Upper lobe of left lung (tissue), 6 donors: ENCODE measurements around the gene PTGER2. TPM values are rescaled to one million over a fixed set of nuclear protein-coding genes. Genes with fewer than 3 reads are reported as not detected.

Experiments used
- ATAC-seq, 2 donors: fragments of 200-7000 bp; cut with Tn5 transposase; one replicate each; pipeline ENCODE4 v1.9.1; 2022; ENCODE audit warnings: mild to moderate bottlenecking in 2 of 2, moderate library complexity in 2 of 2; ENCODE audit not compliant: low FRiP score in 2 of 2
- DNase-seq, 2 donors: peaks; one replicate each; pipeline ENCODE4 v3.0.0-alpha.2; 2019 to 2020
- H3K27ac ChIP-seq, 4 donors: fragments of 200-600 bp; sonication (generic); one replicate each; pipeline ENCODE4 v1.5.1; 2016 to 2019
- H3K27me3 ChIP-seq, 4 donors: fragments of 200-600 bp; sonication (generic); one replicate each; pipeline ENCODE4 v1.5.1; 2017 to 2019
- H3K36me3 ChIP-seq, 4 donors: fragments of 200-600 bp; sonication (generic); one replicate each; pipeline ENCODE4 v1.5.1; 2016 to 2019
- H3K4me1 ChIP-seq, 4 donors: fragments of 200-600 bp; sonication (generic); one replicate each; pipeline ENCODE4 v1.5.1; 2018 to 2019
- H3K4me3 ChIP-seq, 4 donors: fragments of 200-600 bp; sonication (generic); one replicate each; pipeline ENCODE4 v1.5.1; 2017 to 2019; ENCODE audit warnings: mild to moderate bottlenecking in 2 of 4, moderate library complexity in 1 of 4
- H3K9me3 ChIP-seq, 4 donors: fragments of 200-600 bp; sonication (generic); one replicate each; pipeline ENCODE4 v1.5.1; 2018 to 2019
- CTCF ChIP-seq, 6 experiments: fragments of 450-650 bp in 4 of 6; fragments of 200-600 bp in 2 of 6; sonication (generic) in 2 of 6; IDR thresholded peaks; one replicate each; pipeline ENCODE4 v1.5.1; 2016 to 2019; ENCODE audit warnings: antibody characterized with exemption in 6 of 6
- EP300 ChIP-seq, 4 donors: sonication (generic); formaldehyde crosslinking; IDR thresholded peaks; one replicate each; pipeline ENCODE4 v1.5.1; 2017; ENCODE audit warnings: antibody characterized with exemption in 4 of 4, control low read depth in 2 of 4
- POLR2A ChIP-seq, 4 donors: fragments of 450-650 bp; IDR thresholded peaks; one replicate each; pipeline ENCODE4 v1.5.1; 2016 to 2017; ENCODE audit warnings: antibody characterized with exemption in 4 of 4, mild to moderate bottlenecking in 2 of 4
- POLR2AphosphoS5 ChIP-seq, 2 donors: sonication (generic); formaldehyde crosslinking; IDR thresholded peaks; one replicate each; pipeline ENCODE4 v1.5.1; 2017; ENCODE audit warnings: antibody characterized with exemption in 2 of 2
- WGBS, 2 donors: methylation state at CpG; one replicate each; pipeline ENCODE4 v1.1.5; 2017 to 2018; 5-methylcytosine and 5-hydroxymethylcytosine counted together
- total RNA-seq, 6 donors: library from RNA; depleted of rRNA in 4 of 6; stranded (reverse); fragments of >200 nt in 4 of 6; gene quantifications; one replicate each; pipeline versions ENCODE4 v1.1.0 to v1.2.1, GENCODE V29; 2016 to 2021
- donor health status: DM: no; HTN: no; CAD: no; lungs with moderate emphysema.
- donor health status: DM: no; HTN: yes; CAD: no; lungs with severe emphysema.

The PTGER2 gene
- total RNA-seq, 6 donors from 2014 or later = 1.6 to 10.5 (median 8.5) TPM

DNA sequence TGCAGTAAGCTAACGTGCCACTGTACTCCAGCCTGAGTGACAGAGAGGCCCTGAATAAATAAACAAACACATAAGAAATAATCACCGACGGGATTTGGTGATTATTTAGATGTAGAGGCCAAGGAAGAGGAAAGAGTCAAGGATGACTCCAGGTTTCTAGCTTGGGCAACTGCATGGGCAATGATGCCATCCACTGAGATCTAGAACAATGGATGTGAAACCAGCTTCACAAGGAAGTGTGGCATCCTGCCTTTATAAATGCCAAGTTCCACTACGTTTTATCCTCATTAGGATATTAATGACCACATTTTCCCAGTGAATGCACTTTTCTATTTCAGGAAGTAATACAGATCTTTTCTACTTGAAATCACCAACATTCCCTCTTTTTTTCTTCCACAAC is 10.9 kb upstream of the PTGER2 start:
- H3K27me3 ChIP-seq = no peaks in the 10 kb centered on the region
- no peak overlapping the region for H3K27ac ChIP-seq
- no peak for ATAC-seq
- H3K4me3 ChIP-seq = no peak overlapping the region
- WGBS, 2 donors = 48 to 71% methylated on average over 4 of the region's 4 CpGs
- TF ChIP-seq CTCF (IDR thresholded peaks at IDR 0.05) = no peak
- TF ChIP-seq POLR2A (IDR thresholded peaks at IDR 0.05) = no peak
- TF ChIP-seq POLR2AphosphoS5 (IDR thresholded peaks at IDR 0.05) = no peak
- TF ChIP-seq EP300 (IDR thresholded peaks at IDR 0.05) = no peak
- no peaks in the 10 kb centered on the region for H3K4me1 ChIP-seq
- no peaks in the 10 kb centered on the region for H3K36me3 ChIP-seq
- DNase-seq = no peak
- no peaks in the 10 kb centered on the region for H3K9me3 ChIP-seq

GRCh38 chr14:52304248-52304904 is 9.7 kb upstream of the PTGER2 start:
- WGBS, 2 donors = 81 to 84% methylated on average over 4 of the region's 4 CpGs
- H3K9me3 ChIP-seq = no peaks in the 10 kb centered on the region
- no peak for ATAC-seq

GRCh38 chr14:52305014-52305413 is 9.1 kb upstream of the PTGER2 start:
- Histone ChIP-seq H3K27ac (no peak overlapping the region), H3K36me3 (no peaks in the 10 kb centered on the region), H3K4me1 (no peaks in the 10 kb centered on the region), H3K4me3 (no peak overlapping the region), H3K27me3 (no peaks in the 10 kb centered on the region), H3K9me3 (no peaks in the 10 kb centered on the region)
- ATAC-seq (no peak), DNase-seq (no peak)
- 84 to 85% methylated on average over 6 of the region's 6 CpGs for WGBS, 2 donors
- TF ChIP-seq CTCF (IDR thresholded peaks at IDR 0.05) = no peak
- no peak for TF ChIP-seq POLR2A (IDR thresholded peaks at IDR 0.05)
- no peak for TF ChIP-seq POLR2AphosphoS5 (IDR thresholded peaks at IDR 0.05)
- TF ChIP-seq EP300 (IDR thresholded peaks at IDR 0.05) = no peak

More at GRCh38 chr14:52304248-52304904, 9.7 kb upstream of the PTGER2 start:
- H3K36me3 ChIP-seq = no peaks in the 10 kb centered on the region
- H3K4me1 ChIP-seq = no peaks in the 10 kb centered on the region
- no peak overlapping the region for H3K27ac ChIP-seq
- DNase-seq = no peak
- H3K27me3 ChIP-seq = no peaks in the 10 kb centered on the region
- TF ChIP-seq EP300 (IDR thresholded peaks at IDR 0.05) (no peak), CTCF (IDR thresholded peaks at IDR 0.05) (no peak), POLR2AphosphoS5 (IDR thresholded peaks at IDR 0.05) (no peak), POLR2A (IDR thresholded peaks at IDR 0.05) (no peak)
- no peak overlapping the region for H3K4me3 ChIP-seq

GRCh38 chr14:52307376-52307775 is 6.7 kb upstream of the PTGER2 start:
- WGBS, 2 donors = 59 to 66% methylated on average over 4 of the region's 4 CpGs
- no peak overlapping the region for H3K27ac ChIP-seq
- DNase-seq (no peak), ATAC-seq (no peak)
- TF ChIP-seq POLR2A (IDR thresholded peaks at IDR 0.05) (no peak), POLR2AphosphoS5 (IDR thresholded peaks at IDR 0.05) (no peak), CTCF (IDR thresholded peaks at IDR 0.05) (no peak), EP300 (IDR thresholded peaks at IDR 0.05) (no peak)
- no peak overlapping the region for H3K4me3 ChIP-seq
- no peaks in the 10 kb centered on the region for H3K27me3 ChIP-seq
- no peaks in the 10 kb centered on the region for H3K9me3 ChIP-seq
- H3K4me1 ChIP-seq = peaks cover 0 to 11% (median 5%) of the 10 kb centered on the region in 4 donors
- H3K36me3 ChIP-seq = no peaks in the 10 kb centered on the region

- ATAC-seq = no peak
These were observed 6.2 kb upstream of the PTGER2 start for GRCh38 chr14:52307905-52308304.

More at GRCh38 chr14:52307905-52308304, 6.2 kb upstream of the PTGER2 start:
- Histone ChIP-seq H3K36me3 (no peaks in the 10 kb centered on the region), H3K27ac (no peak overlapping the region), H3K4me1 (peaks cover 0 to 11% (median 7%) of the 10 kb centered on the region in 4 donors), H3K9me3 (no peaks in the 10 kb centered on the region), H3K27me3 (no peaks in the 10 kb centered on the region), H3K4me3 (no peak overlapping the region)
- no peak for DNase-seq
- TF ChIP-seq EP300 (IDR thresholded peaks at IDR 0.05) (no peak), POLR2AphosphoS5 (IDR thresholded peaks at IDR 0.05) (no peak), CTCF (IDR thresholded peaks at IDR 0.05) (no peak), POLR2A (IDR thresholded peaks at IDR 0.05) (no peak)
- WGBS, 2 donors = 67 to 81% methylated on average over 2 of the region's 2 CpGs
